Measurements from ENCODE around the gene KCNQ5. TPM values are rescaled to one million over a fixed set of nuclear protein-coding genes. Genes with fewer than 3 reads are reported as not detected.

The KCNQ5 gene
- total RNA-seq, 1 donor from 2014 or later = 3.9 TPM

- Histone ChIP-seq H3K4me3 (no peak overlapping the region), H3K27ac (no peak overlapping the region), H3K27me3 (no peaks in the 10 kb centered on the region), H3K9me3 (no peaks in the 10 kb centered on the region), H3K36me3 (no peaks in the 10 kb centered on the region), H3K4me1 (no peaks in the 10 kb centered on the region)
- TF ChIP-seq POLR2A (IDR thresholded peaks at IDR 0.05) (no peak), POLR2AphosphoS5 (IDR thresholded peaks at IDR 0.05; ENCODE audit: insufficient read depth in 1 of 2, low read depth in 1 of 2) (no peak), CTCF (IDR thresholded peaks at IDR 0.05) (no peak)
- intact Hi-C loops (cut with DNase I) = no loop called here
- no peak for DNase-seq (ENCODE audit: extremely low spot score in 2 of 2)
These were observed 176.3 kb downstream of the KCNQ5 start for GRCh38 chr6:72798196-72798595.

GRCh38 chr6:72809746-72810379 lies 188.0 kb downstream of the KCNQ5 start:
- no peaks in the 10 kb centered on the region for H3K9me3 ChIP-seq
- TF ChIP-seq POLR2A (IDR thresholded peaks at IDR 0.05) (no peak), POLR2AphosphoS5 (IDR thresholded peaks at IDR 0.05; ENCODE audit: insufficient read depth in 1 of 2, low read depth in 1 of 2) (no peak), CTCF (IDR thresholded peaks at IDR 0.05) (no peak)
- no peak for DNase-seq (ENCODE audit: extremely low spot score in 2 of 2)
- H3K36me3 ChIP-seq = no peaks in the 10 kb centered on the region
- H3K27ac ChIP-seq = no peak overlapping the region
- no peaks in the 10 kb centered on the region for H3K4me1 ChIP-seq
- H3K4me3 ChIP-seq = no peak overlapping the region
- H3K27me3 ChIP-seq = no peaks in the 10 kb centered on the region
- intact Hi-C loops (cut with DNase I) = no loop called here

DNA sequence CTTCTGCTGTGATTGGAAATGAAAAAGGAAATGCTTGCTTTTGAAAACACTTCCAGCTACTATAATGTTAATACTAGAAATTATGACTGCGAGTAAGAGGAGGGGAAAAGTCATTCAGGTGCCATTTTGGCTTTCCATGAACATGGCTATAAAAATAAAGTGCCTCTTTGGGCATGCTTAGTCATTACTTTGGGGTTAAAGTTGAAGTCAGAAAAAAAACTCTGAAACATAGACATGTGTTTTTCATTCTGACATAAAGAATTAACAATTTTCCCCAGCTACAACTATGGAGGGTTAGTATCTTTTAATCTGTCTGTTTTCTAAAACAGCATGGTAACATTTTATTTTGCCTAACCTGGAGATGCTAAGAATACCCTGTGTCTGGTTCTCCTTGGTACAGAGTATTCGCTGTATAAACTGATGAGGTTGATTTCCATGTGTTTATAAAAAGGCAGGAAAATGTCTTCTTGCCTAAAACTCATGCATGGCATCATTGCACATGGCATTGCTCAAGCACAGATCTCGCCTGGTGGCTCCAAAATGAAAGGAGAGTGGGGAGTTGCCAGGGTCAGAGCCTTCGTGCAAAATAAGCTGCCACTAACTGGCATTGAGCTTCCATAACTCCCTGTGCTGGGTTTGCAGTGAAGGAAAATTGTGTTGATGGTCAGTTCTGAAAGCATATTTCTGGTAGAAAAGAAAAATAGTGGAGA lies 188.9 kb downstream of the KCNQ5 start:
- TF ChIP-seq POLR2A (IDR thresholded peaks at IDR 0.05) (no peak), CTCF (IDR thresholded peaks at IDR 0.05) (no peak), POLR2AphosphoS5 (IDR thresholded peaks at IDR 0.05; ENCODE audit: insufficient read depth in 1 of 2, low read depth in 1 of 2) (no peak)
- Histone ChIP-seq H3K4me3 (no peak overlapping the region), H3K4me1 (no peaks in the 10 kb centered on the region), H3K9me3 (no peaks in the 10 kb centered on the region), H3K27ac (no peak overlapping the region), H3K27me3 (no peaks in the 10 kb centered on the region), H3K36me3 (no peaks in the 10 kb centered on the region)
- intact Hi-C loops (cut with DNase I) = no loop called here
- DNase-seq (ENCODE audit: extremely low spot score in 2 of 2) = no peak

- H3K4me1 ChIP-seq = no peaks in the 10 kb centered on the region
- intact Hi-C loops (cut with DNase I) = no loop called here
- no peaks in the 10 kb centered on the region for H3K27me3 ChIP-seq
These were observed 190.1 kb downstream of the KCNQ5 start for GRCh38 chr6:72811971-72812421.

More at GRCh38 chr6:72811971-72812421, 190.1 kb downstream of the KCNQ5 start:
- TF ChIP-seq POLR2AphosphoS5 (IDR thresholded peaks at IDR 0.05; ENCODE audit: insufficient read depth in 1 of 2, low read depth in 1 of 2) (no peak), POLR2A (IDR thresholded peaks at IDR 0.05) (no peak), CTCF (IDR thresholded peaks at IDR 0.05) (no peak)
- Histone ChIP-seq H3K36me3 (no peaks in the 10 kb centered on the region), H3K9me3 (no peaks in the 10 kb centered on the region), H3K27ac (no peak overlapping the region), H3K4me3 (no peak overlapping the region)
- DNase-seq (ENCODE audit: extremely low spot score in 2 of 2) = no peak

All from vagina (tissue), 2 donors.